Measurements from ENCODE around the gene RCHY1.
A peak's percentile ranks its signal among the peaks of the same experiment; 100 is the strongest.
"Not testable (repeated sequence)": the region's sequence is repeated elsewhere in the genome, so short reads cannot be mapped to it uniquely, and the experiment has no call there.

Gene RCHY1

GRCh38 chr4:75514949-75515612 lies 878 bp upstream of the RCHY1 start:
- DNase-seq, result no peak

GRCh38 chr4:75513526-75514130 lies 575 bp downstream of the RCHY1 start:
- DNase-seq, result no peak

GRCh38 chr4:75512386-75513211 lies 1.6 kb downstream of the RCHY1 start:
- no peak for DNase-seq

GRCh38 chr4:75511841-75512240 lies 2.4 kb downstream of the RCHY1 start:
- no peak for DNase-seq

- not testable (repeated sequence) for DNase-seq
Measured at GRCh38 chr4:75509592-75509991, 4.6 kb downstream of the RCHY1 start.

GRCh38 chr4:75505630-75506029 lies 8.6 kb downstream of the RCHY1 start:
- no peak for DNase-seq

GRCh38 chr4:75502671-75503070 lies 11.5 kb downstream of the RCHY1 start:
- no peak for DNase-seq

- no peak for DNase-seq
Measured at GRCh38 chr4:75499900-75500299, 14.3 kb downstream of the RCHY1 start.

- no peak for DNase-seq
Measured at GRCh38 chr4:75498041-75498440, 16.2 kb downstream of the RCHY1 start.

- no peak for DNase-seq
Measured at GRCh38 chr4:75497133-75497532, 17.1 kb downstream of the RCHY1 start.

GRCh38 chr4:75496406-75496805 lies 17.8 kb downstream of the RCHY1 start:
- DNase-seq, result no peak

- no peak for DNase-seq
Measured at GRCh38 chr4:75495476-75495875, 18.7 kb downstream of the RCHY1 start.

GRCh38 chr4:75494563-75494962 lies 19.6 kb downstream of the RCHY1 start:
- no peak for DNase-seq

- DNase-seq, result no peak
Measured at GRCh38 chr4:75490155-75490554, 24.0 kb downstream of the RCHY1 start.

- no peak for DNase-seq
Measured at GRCh38 chr4:75484190-75484589, 30.0 kb downstream of the RCHY1 start.

- no peak for DNase-seq
Measured at GRCh38 chr4:75477201-75477600, 37.0 kb downstream of the RCHY1 start.

- DNase-seq, result no peak
Measured at GRCh38 chr4:75470738-75471137, 43.5 kb downstream of the RCHY1 start.

- no peak for DNase-seq
Measured at GRCh38 chr4:75469896-75470295, 44.3 kb downstream of the RCHY1 start.

- no peak for DNase-seq
Measured at GRCh38 chr4:75457365-75457764, 56.8 kb downstream of the RCHY1 start.

GRCh38 chr4:75434105-75434504 lies 80.1 kb downstream of the RCHY1 start:
- peak; percentile 24 for DNase-seq

GRCh38 chr4:75432683-75433082 lies 81.5 kb downstream of the RCHY1 start:
- DNase-seq, result no peak

- DNase-seq, result peak; percentile 31
Measured at GRCh38 chr4:75429208-75429607, 85.0 kb downstream of the RCHY1 start.
